Stomach smooth muscle (tissue), 2 donors: ENCODE measurements around the gene ADAMTSL1.

Source experiments
- H3K27ac ChIP-seq: one replicate; pipeline ENCODE4 v1.7.0; 2013; ENCODE audit warnings: mild to moderate bottlenecking, low read length, inconsistent platforms
- H3K27me3 ChIP-seq, 2 donors: one replicate each; pipeline ENCODE4 v1.7.0; 2013; ENCODE audit warnings: low read length in 2 of 2; ENCODE audit not compliant: insufficient read depth in 2 of 2, control insufficient read depth in 1 of 2
- H3K36me3 ChIP-seq, 2 donors: one replicate each; pipeline ENCODE4 v1.7.0; 2013; ENCODE audit warnings: low read length in 2 of 2; ENCODE audit not compliant: control insufficient read depth in 2 of 2, insufficient read depth in 2 of 2
- H3K4me1 ChIP-seq: one replicate; pipeline ENCODE4 v1.7.0; 2013; ENCODE audit warnings: low read length; ENCODE audit not compliant: control insufficient read depth, insufficient read depth
- H3K4me3 ChIP-seq, 2 donors: one replicate each; pipeline ENCODE4 v1.7.0; 2013; ENCODE audit warnings: low read length in 2 of 2
- H3K9ac ChIP-seq, 2 donors: one replicate each; pipeline ENCODE4 v1.7.0; 2013; ENCODE audit warnings: low read length in 2 of 2, mild to moderate bottlenecking in 1 of 2
- H3K9me3 ChIP-seq, 2 donors: one replicate each; pipeline ENCODE4 v1.7.0; 2013; ENCODE audit warnings: low read length in 2 of 2; ENCODE audit not compliant: control insufficient read depth in 2 of 2
- donor health status: healthy.
- donor health status: Pancreatic carcinoma.

Gene ADAMTSL1

GRCh38 chr9:18622186-18622836 lies 148.4 kb downstream of the ADAMTSL1 start:
- no peak overlapping the region for H3K9ac ChIP-seq
- H3K9me3 ChIP-seq: no peaks in the 10 kb centered on the region
- no peak overlapping the region for H3K4me3 ChIP-seq
- no peaks in the 10 kb centered on the region for H3K27me3 ChIP-seq
- no peak overlapping the region for H3K27ac ChIP-seq
- no peaks in the 10 kb centered on the region for H3K4me1 ChIP-seq
- no peaks in the 10 kb centered on the region for H3K36me3 ChIP-seq

- H3K9me3 ChIP-seq: peaks cover 0 to 3% of the 10 kb centered on the region in 2 donors
- no peak overlapping the region for H3K27ac ChIP-seq
- no peak overlapping the region for H3K4me3 ChIP-seq
- no peak overlapping the region for H3K9ac ChIP-seq
- no peaks in the 10 kb centered on the region for H3K4me1 ChIP-seq
- H3K36me3 ChIP-seq: no peaks in the 10 kb centered on the region
- no peaks in the 10 kb centered on the region for H3K27me3 ChIP-seq
These were observed 149.5 kb downstream of the ADAMTSL1 start for GRCh38 chr9:18623221-18624079.

- peaks cover 0 to 3% of the 10 kb centered on the region in 2 donors for H3K9me3 ChIP-seq
- H3K9ac ChIP-seq: no peak overlapping the region
- no peak overlapping the region for H3K27ac ChIP-seq
- H3K27me3 ChIP-seq: no peaks in the 10 kb centered on the region
- no peaks in the 10 kb centered on the region for H3K36me3 ChIP-seq
- H3K4me3 ChIP-seq: no peak overlapping the region
- no peaks in the 10 kb centered on the region for H3K4me1 ChIP-seq
These were observed 152.2 kb downstream of the ADAMTSL1 start for GRCh38 chr9:18626046-18626698.

- Histone ChIP-seq H3K4me3 (no peak overlapping the region), H3K9ac (no peak overlapping the region), H3K36me3 (no peaks in the 10 kb centered on the region), H3K4me1 (peaks cover 4% of the 10 kb centered on the region), H3K27me3 (no peaks in the 10 kb centered on the region), H3K27ac (no peak overlapping the region), H3K9me3 (peaks cover 0 to 3% of the 10 kb centered on the region in 2 donors)
These were observed 155.2 kb downstream of the ADAMTSL1 start for GRCh38 chr9:18629136-18629535.

- Histone ChIP-seq H3K4me1 (peaks cover 4% of the 10 kb centered on the region), H3K27me3 (no peaks in the 10 kb centered on the region), H3K9me3 (no peaks in the 10 kb centered on the region), H3K4me3 (no peak overlapping the region), H3K27ac (peak overlapping the region; percentile 2), H3K9ac (no peak overlapping the region), H3K36me3 (no peaks in the 10 kb centered on the region)
These were observed 158.9 kb downstream of the ADAMTSL1 start for GRCh38 chr9:18632632-18633403.

- H3K4me1 ChIP-seq: peaks cover 4% of the 10 kb centered on the region
- no peaks in the 10 kb centered on the region for H3K36me3 ChIP-seq
- H3K9ac ChIP-seq: no peak overlapping the region
- no peak overlapping the region for H3K27ac ChIP-seq
- no peaks in the 10 kb centered on the region for H3K9me3 ChIP-seq
- no peaks in the 10 kb centered on the region for H3K27me3 ChIP-seq
- no peak overlapping the region for H3K4me3 ChIP-seq
These were observed 162.8 kb downstream of the ADAMTSL1 start for GRCh38 chr9:18636781-18637180.

- Histone ChIP-seq H3K9me3 (no peaks in the 10 kb centered on the region), H3K4me3 (no peak overlapping the region), H3K27ac (no peak overlapping the region), H3K27me3 (no peaks in the 10 kb centered on the region), H3K36me3 (no peaks in the 10 kb centered on the region), H3K9ac (no peak overlapping the region), H3K4me1 (no peaks in the 10 kb centered on the region)
These were observed 164.7 kb downstream of the ADAMTSL1 start for GRCh38 chr9:18638371-18639249.

GRCh38 chr9:18639911-18640310 lies 166.0 kb downstream of the ADAMTSL1 start:
- H3K27me3 ChIP-seq: no peaks in the 10 kb centered on the region

GRCh38 chr9:18658804-18659705 lies 185.1 kb downstream of the ADAMTSL1 start:
- Histone ChIP-seq H3K27ac (no peak overlapping the region), H3K9me3 (no peaks in the 10 kb centered on the region), H3K27me3 (no peaks in the 10 kb centered on the region), H3K4me1 (no peaks in the 10 kb centered on the region), H3K36me3 (no peaks in the 10 kb centered on the region), H3K9ac (no peak overlapping the region), H3K4me3 (no peak overlapping the region)

More at GRCh38 chr9:18639911-18640310, 166.0 kb downstream of the ADAMTSL1 start:
- no peaks in the 10 kb centered on the region for H3K36me3 ChIP-seq
- H3K9ac ChIP-seq: no peak overlapping the region
- no peaks in the 10 kb centered on the region for H3K9me3 ChIP-seq
- H3K27ac ChIP-seq: no peak overlapping the region
- no peak overlapping the region for H3K4me3 ChIP-seq
- H3K4me1 ChIP-seq: no peaks in the 10 kb centered on the region
